Esophagus squamous epithelium (tissue), 4 donors: ENCODE data around the gene PANK4.

Source experiments
- POLR2A ChIP-seq, 4 donors: fragments of 450-650 bp; IDR thresholded peaks; one replicate each; pipeline ENCODE4 v1.6.1; 2017; ENCODE audit warnings: antibody characterized with exemption in 4 of 4, mild to moderate bottlenecking in 4 of 4, moderate library complexity in 3 of 4
- TF ChIP-seq, protein P1 (sequence below), 6 experiments: fragments of 450-650 bp in 4 of 6; fragments of 200-600 bp in 2 of 6; sonication (generic) in 2 of 6; IDR thresholded peaks; one replicate each; pipeline ENCODE4 v1.5.1; 2016 to 2019; ENCODE audit warnings: antibody characterized with exemption in 6 of 6, mild to moderate bottlenecking in 4 of 6, moderate library complexity in 4 of 6

DNA sequence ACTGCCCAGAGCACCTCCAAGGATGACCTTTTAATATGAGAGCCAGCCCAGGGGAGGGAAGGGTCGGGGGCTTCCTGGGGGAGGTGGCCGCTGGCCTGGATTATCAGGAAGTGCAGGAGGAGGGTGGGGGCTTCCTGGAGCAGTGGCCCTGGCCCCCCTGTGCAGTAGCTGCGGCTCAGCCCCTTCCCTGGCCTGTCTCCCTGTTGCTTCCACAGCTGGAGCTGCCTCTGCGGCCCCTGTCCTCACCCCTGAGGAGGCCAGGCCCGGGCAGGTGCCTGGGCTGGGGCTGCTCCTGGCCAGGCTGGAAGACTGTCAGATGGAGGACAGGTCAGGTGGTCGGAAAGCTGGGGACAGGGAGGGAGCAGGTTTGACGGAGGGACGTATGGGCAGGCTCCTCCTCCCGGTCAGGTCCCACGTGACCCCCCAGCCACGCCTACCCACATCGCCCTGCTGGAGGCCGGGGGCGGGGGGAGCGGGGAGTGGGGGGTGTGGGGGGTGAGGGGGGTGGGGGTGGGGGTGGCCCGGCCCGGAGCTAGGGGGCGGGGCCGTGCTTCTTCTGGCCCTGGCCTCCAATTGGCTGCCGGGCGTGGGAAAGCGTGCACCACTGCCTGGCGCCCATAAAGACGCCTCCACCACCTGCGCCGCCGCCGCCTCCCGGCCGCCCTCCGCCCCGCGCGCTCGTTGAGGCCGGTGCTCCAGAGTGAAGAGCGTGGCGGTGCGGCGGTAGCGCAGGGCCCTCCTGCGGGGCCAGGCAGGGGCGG is 19.5 kb upstream of the PANK4 start:
- TF ChIP-seq, protein P1, sequence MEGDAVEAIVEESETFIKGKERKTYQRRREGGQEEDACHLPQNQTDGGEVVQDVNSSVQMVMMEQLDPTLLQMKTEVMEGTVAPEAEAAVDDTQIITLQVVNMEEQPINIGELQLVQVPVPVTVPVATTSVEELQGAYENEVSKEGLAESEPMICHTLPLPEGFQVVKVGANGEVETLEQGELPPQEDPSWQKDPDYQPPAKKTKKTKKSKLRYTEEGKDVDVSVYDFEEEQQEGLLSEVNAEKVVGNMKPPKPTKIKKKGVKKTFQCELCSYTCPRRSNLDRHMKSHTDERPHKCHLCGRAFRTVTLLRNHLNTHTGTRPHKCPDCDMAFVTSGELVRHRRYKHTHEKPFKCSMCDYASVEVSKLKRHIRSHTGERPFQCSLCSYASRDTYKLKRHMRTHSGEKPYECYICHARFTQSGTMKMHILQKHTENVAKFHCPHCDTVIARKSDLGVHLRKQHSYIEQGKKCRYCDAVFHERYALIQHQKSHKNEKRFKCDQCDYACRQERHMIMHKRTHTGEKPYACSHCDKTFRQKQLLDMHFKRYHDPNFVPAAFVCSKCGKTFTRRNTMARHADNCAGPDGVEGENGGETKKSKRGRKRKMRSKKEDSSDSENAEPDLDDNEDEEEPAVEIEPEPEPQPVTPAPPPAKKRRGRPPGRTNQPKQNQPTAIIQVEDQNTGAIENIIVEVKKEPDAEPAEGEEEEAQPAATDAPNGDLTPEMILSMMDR (IDR thresholded peaks at IDR 0.05) = no peak
- peak in 1 of 4 donors; percentile 76 for TF ChIP-seq POLR2A (IDR thresholded peaks at IDR 0.05)
